GM12878 (cell line): ENCODE results near the gene ASAH2. TPM values are rescaled to one million over a fixed set of nuclear protein-coding genes. Genes with fewer than 3 reads are reported as not detected.

ENCODE experiments used
- BHLHE40 ChIP-seq, 2 experiments: fragments of 450-650 bp in 1 of 2; IDR thresholded peaks; 2 replicates each; pipeline ENCODE4 v1.6.1; 2011 to 2017; ENCODE audit warnings: low read depth in 2 of 2, borderline replicate concordance in 1 of 2, improper control_type of control experiment in 1 of 2, low read length in 1 of 2, mild to moderate bottlenecking in 1 of 2
- CHD2 ChIP-seq: IDR thresholded peaks from 2 replicates; pipeline ENCODE4 v1.6.1; 2011; ENCODE audit warnings: low read depth, low read length, improper control_type of control experiment, borderline replicate concordance
- DPF2 ChIP-seq: fragments of 450-650 bp; IDR thresholded peaks from 2 replicates; pipeline ENCODE4 v1.6.1; 2017; ENCODE audit warnings: mild to moderate bottlenecking
- E2F8 ChIP-seq: fragments of 450-650 bp; IDR thresholded peaks from 2 replicates; pipeline ENCODE4 v1.6.1; 2018; ENCODE audit warnings: mild to moderate bottlenecking, low read depth, moderate library complexity; ENCODE audit not compliant: partially characterized antibody
- EED ChIP-seq: sonication (generic); IDR thresholded peaks from 2 replicates; pipeline ENCODE4 v1.6.1; 2016; ENCODE audit warnings: antibody characterized with exemption, low read depth
- HDGF ChIP-seq: fragments of 450-650 bp; IDR thresholded peaks from 2 replicates; pipeline ENCODE4 v1.6.1; 2016; ENCODE audit warnings: antibody characterized with exemption
- IKZF1 ChIP-seq: fragments of 450-650 bp; conservative IDR thresholded peaks from 2 replicates; pipeline ENCODE4 v1.6.1; 2017; ENCODE audit warnings: antibody characterized with exemption, mild to moderate bottlenecking
- IRF5 ChIP-seq: fragments of 450-650 bp; IDR thresholded peaks from 2 replicates; pipeline ENCODE4 v1.6.1; 2017; ENCODE audit warnings: borderline replicate concordance
- LARP7 ChIP-seq: fragments of 450-650 bp; IDR thresholded peaks from 2 replicates; pipeline ENCODE4 v1.6.1; 2017; ENCODE audit warnings: mild to moderate bottlenecking
- NBN ChIP-seq: fragments of 450-650 bp; IDR thresholded peaks from 2 replicates; pipeline ENCODE4 v1.6.1; 2016
- NKRF ChIP-seq: fragments of 450-650 bp; conservative IDR thresholded peaks from 2 replicates; pipeline ENCODE4 v1.6.1; 2017; ENCODE audit warnings: mild to moderate bottlenecking, moderate library complexity
- PML ChIP-seq: IDR thresholded peaks from 2 replicates; pipeline ENCODE4 v1.6.1; 2012; ENCODE audit warnings: low read length, inconsistent platforms
- SMC3 ChIP-seq: IDR thresholded peaks from 2 replicates; pipeline ENCODE4 v1.6.1; 2011; ENCODE audit warnings: low read length, improper control_type of control experiment, borderline replicate concordance
- SUZ12 ChIP-seq: fragments of 200-600 bp; sonication (generic); IDR thresholded peaks from one replicate; pipeline ENCODE4 v1.6.1; 2018; ENCODE audit warnings: antibody characterized with exemption, mild to moderate bottlenecking; ENCODE audit not compliant: unreplicated experiment
- TARDBP ChIP-seq: IDR thresholded peaks from 2 replicates; pipeline ENCODE4 v1.6.1; 2016; ENCODE audit warnings: borderline replicate concordance
- TCF3 ChIP-seq: IDR thresholded peaks from 2 replicates; pipeline ENCODE4 v1.6.1; 2012; ENCODE audit warnings: low read depth, mild to moderate bottlenecking, low read length, borderline replicate concordance; ENCODE audit not compliant: insufficient read depth
- ZNF217 ChIP-seq: fragments of 450-650 bp; IDR thresholded peaks from 2 replicates; pipeline ENCODE4 v1.6.1; 2017; ENCODE audit warnings: antibody characterized with exemption, mild to moderate bottlenecking
- ZNF274 ChIP-seq: IDR thresholded peaks from one replicate; pipeline ENCODE4 v1.8.0; 2011; ENCODE audit not compliant: insufficient read length, insufficient read depth
- ZNF384 ChIP-seq: IDR thresholded peaks from 2 replicates; pipeline ENCODE4 v1.6.1; 2012; ENCODE audit warnings: low read depth, mild to moderate bottlenecking, low read length, improper control_type of control experiment, borderline replicate concordance
- polyA plus RNA-seq, 11 experiments: library from polyadenylated mRNA; depleted of rRNA in 4 of 11; unstranded in 6 of 11; stranded (reverse) in 5 of 11; fragments of >200 nt; fragmentation: Nextera tagmentation in 4 of 11; fragmentation: Illumina TruSeq in 1 of 11; extraction: Ambion mirVana in 4 of 11; extraction: Trizol in 1 of 11; gene quantifications; 1 replicate in 1 of 11; 2 replicates in 10 of 11; pipeline versions ENCODE4 v1.2.1 to v1.2.3, GENCODE V29; 2011 to 2016; ENCODE audit warnings: inconsistent platforms in 2 of 11, missing spikeins in 2 of 11, low read depth in 1 of 11
- total RNA-seq, 4 experiments: library from RNA; depleted of rRNA in 3 of 4; stranded (reverse); fragments of >200 nt in 3 of 4; fragmentation: Illumina TruSeq in 1 of 4; extraction: Trizol in 1 of 4; gene quantifications; 2 replicates each; pipeline versions ENCODE4 v1.2.1 to v1.2.3, GENCODE V29; 2013 to 2021
- TF ChIP-seq, protein P1 (sequence below): fragments of 450-650 bp; IDR thresholded peaks from 2 replicates; pipeline ENCODE4 v1.6.1; 2017; ENCODE audit warnings: mild to moderate bottlenecking, moderate library complexity

ASAH2 gene
- total and polyA plus RNA-seq, 10 of the 15 experiments (the other 5 are each of a cell fraction or from before 2014, with no cell fraction given): 0.23 to 2.3 (median 1.1) TPM

- TF ChIP-seq E2F8: no peak
- TF ChIP-seq DPF2: peak; percentile 21; the same call in 1 of the 2 replicates
- peak; percentile 59 to 65; a peak in 2 of 4 replicates for TF ChIP-seq BHLHE40 (IDR thresholded peaks at IDR 0.05; ENCODE audit: borderline replicate concordance in 1 of 2, low read depth in 2 of 2, low read length in 1 of 2)
- no peak for TF ChIP-seq PML
- no peak for TF ChIP-seq SMC3
- TF ChIP-seq ZNF384: no peak; the same call in 1 of the 2 replicates
- TF ChIP-seq IKZF1: peak; percentile 75
- TF ChIP-seq ZNF217: peak; percentile 99
- TF ChIP-seq LARP7: no peak
- no peak for TF ChIP-seq SUZ12
- no peak for TF ChIP-seq IRF5
- no peak for TF ChIP-seq NKRF
- peak; percentile 36; the same call in 1 of the 2 replicates for TF ChIP-seq CHD2
- peak; percentile 61 for TF ChIP-seq NBN
- no peak for TF ChIP-seq ZNF274
- no peak for TF ChIP-seq TCF3
- TF ChIP-seq TARDBP: no peak
- TF ChIP-seq, protein P1, sequence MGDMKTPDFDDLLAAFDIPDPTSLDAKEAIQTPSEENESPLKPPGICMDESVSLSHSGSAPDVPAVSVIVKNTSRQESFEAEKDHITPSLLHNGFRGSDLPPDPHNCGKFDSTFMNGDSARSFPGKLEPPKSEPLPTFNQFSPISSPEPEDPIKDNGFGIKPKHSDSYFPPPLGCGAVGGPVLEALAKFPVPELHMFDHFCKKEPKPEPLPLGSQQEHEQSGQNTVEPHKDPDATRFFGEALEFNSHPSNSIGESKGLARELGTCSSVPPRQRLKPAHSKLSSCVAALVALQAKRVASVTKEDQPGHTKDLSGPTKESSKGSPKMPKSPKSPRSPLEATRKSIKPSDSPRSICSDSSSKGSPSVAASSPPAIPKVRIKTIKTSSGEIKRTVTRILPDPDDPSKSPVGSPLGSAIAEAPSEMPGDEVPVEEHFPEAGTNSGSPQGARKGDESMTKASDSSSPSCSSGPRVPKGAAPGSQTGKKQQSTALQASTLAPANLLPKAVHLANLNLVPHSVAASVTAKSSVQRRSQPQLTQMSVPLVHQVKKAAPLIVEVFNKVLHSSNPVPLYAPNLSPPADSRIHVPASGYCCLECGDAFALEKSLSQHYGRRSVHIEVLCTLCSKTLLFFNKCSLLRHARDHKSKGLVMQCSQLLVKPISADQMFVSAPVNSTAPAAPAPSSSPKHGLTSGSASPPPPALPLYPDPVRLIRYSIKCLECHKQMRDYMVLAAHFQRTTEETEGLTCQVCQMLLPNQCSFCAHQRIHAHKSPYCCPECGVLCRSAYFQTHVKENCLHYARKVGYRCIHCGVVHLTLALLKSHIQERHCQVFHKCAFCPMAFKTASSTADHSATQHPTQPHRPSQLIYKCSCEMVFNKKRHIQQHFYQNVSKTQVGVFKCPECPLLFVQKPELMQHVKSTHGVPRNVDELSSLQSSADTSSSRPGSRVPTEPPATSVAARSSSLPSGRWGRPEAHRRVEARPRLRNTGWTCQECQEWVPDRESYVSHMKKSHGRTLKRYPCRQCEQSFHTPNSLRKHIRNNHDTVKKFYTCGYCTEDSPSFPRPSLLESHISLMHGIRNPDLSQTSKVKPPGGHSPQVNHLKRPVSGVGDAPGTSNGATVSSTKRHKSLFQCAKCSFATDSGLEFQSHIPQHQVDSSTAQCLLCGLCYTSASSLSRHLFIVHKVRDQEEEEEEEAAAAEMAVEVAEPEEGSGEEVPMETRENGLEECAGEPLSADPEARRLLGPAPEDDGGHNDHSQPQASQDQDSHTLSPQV: no peak
- TF ChIP-seq HDGF: no peak
- 0 out of 2 replicates have a peak, but pooled peaks have one; percentile 31 for TF ChIP-seq EED
Observed at GRCh38 chr10:50260791-50261281, 9.5 kb upstream of the ASAH2 start (continued).
